Umbilical cord (tissue), 1 donor: ENCODE results near the gene KIZ. TPM values are rescaled to one million over a fixed set of nuclear protein-coding genes. Genes with fewer than 3 reads are reported as not detected.

Source experiments
- total RNA-seq: library from RNA; depleted of rRNA; stranded (reverse); fragments of >200 nt; gene quantifications from one replicate; pipeline ENCODE4 v1.2.3, GENCODE V29; 2014; ENCODE audit warnings: low replicate concordance; ENCODE audit not compliant: insufficient read depth

KIZ gene
- total RNA-seq, 1 donor from 2014 or later, result 20.9 TPM

Other genes starting within 250 kb of the KIZ start
- 4.3 TPM for gene LINC00237, start 19.7 kb upstream of the KIZ start, total RNA-seq
- 54.9 TPM for gene XRN2, start 177.2 kb downstream of the KIZ start, total RNA-seq